Vagina (tissue), 2 donors: ENCODE results near the gene GRIN2A.

Source experiments
- POLR2A ChIP-seq, 2 donors: fragments of 450-650 bp; IDR thresholded peaks; one replicate each; pipeline ENCODE4 v1.6.1; 2017; ENCODE audit warnings: antibody characterized with exemption in 2 of 2, mild to moderate bottlenecking in 2 of 2, moderate library complexity in 2 of 2
- TF ChIP-seq, protein P1 (sequence below), 3 experiments: fragments of 450-650 bp in 2 of 3; fragments of 200-600 bp in 1 of 3; sonication (generic) in 1 of 3; IDR thresholded peaks; one replicate each; pipeline ENCODE4 v1.5.1; 2017 to 2019; ENCODE audit warnings: antibody characterized with exemption in 3 of 3, mild to moderate bottlenecking in 2 of 3, moderate library complexity in 2 of 3

DNA sequence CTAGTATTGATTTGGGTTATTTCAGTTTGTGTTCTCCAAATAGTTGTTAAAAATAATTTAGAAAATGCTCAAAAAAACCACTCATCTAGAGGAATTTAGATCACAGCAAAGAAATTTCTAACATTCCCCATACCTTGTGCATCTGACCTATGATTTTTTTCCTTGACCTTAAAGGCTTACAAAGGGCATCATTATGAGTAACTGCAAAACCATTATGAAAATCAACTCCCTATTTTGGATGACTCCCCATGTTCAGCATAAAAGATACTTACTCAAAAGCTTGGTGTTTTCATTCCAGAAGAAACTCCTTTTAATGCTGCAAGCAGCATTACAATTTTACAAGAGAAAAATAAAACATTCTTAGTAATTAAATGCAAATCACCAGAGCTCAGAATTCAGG is 83.2 kb downstream of the GRIN2A start:
- TF ChIP-seq, protein P1, sequence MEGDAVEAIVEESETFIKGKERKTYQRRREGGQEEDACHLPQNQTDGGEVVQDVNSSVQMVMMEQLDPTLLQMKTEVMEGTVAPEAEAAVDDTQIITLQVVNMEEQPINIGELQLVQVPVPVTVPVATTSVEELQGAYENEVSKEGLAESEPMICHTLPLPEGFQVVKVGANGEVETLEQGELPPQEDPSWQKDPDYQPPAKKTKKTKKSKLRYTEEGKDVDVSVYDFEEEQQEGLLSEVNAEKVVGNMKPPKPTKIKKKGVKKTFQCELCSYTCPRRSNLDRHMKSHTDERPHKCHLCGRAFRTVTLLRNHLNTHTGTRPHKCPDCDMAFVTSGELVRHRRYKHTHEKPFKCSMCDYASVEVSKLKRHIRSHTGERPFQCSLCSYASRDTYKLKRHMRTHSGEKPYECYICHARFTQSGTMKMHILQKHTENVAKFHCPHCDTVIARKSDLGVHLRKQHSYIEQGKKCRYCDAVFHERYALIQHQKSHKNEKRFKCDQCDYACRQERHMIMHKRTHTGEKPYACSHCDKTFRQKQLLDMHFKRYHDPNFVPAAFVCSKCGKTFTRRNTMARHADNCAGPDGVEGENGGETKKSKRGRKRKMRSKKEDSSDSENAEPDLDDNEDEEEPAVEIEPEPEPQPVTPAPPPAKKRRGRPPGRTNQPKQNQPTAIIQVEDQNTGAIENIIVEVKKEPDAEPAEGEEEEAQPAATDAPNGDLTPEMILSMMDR (IDR thresholded peaks at IDR 0.05) = no peak
- no peak for TF ChIP-seq POLR2A (IDR thresholded peaks at IDR 0.05)
